Stomach (tissue), 4 donors: ENCODE results near the gene KRT83.

ENCODE experiments used
- CTCF ChIP-seq, 7 experiments: fragments of 450-650 bp in 4 of 7; fragments of 200-600 bp in 3 of 7; sonication (generic) in 3 of 7; IDR thresholded peaks; one replicate each; pipeline ENCODE4 v1.5.1; 2016 to 2019; ENCODE audit warnings: antibody characterized with exemption in 7 of 7, control low read depth in 2 of 7, mild to moderate bottlenecking in 1 of 7
- EP300 ChIP-seq: sonication (generic); formaldehyde crosslinking; IDR thresholded peaks from one replicate; pipeline ENCODE4 v1.6.1; 2017; ENCODE audit warnings: antibody characterized with exemption
- POLR2AphosphoS5 ChIP-seq, 3 donors: sonication (generic); formaldehyde crosslinking; IDR thresholded peaks; one replicate each; pipeline ENCODE4 v1.6.1; 2016; ENCODE audit warnings: antibody characterized with exemption in 3 of 3

DNA sequence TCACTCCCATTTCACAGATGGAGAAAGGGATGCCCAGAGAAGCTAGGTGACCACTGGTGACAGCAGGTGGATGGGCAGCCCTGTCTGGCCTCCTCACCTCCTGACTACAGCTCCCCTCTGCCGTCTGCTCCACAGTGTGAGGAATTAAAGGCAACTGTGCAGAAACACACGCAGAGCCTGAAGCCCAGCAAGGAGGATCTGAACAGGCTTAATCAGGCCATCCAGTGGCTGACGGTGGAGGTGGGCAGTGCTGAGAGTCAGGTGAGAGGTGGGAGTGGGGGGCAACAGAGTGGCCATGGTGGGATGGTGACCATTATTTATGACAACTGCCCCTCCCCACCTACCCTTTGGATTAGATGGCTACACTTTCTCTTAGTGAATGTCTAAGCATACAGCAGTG lies 45.5 kb downstream of the KRT83 start:
- no peak for TF ChIP-seq CTCF (IDR thresholded peaks at IDR 0.05)
- no peak for TF ChIP-seq POLR2AphosphoS5 (IDR thresholded peaks at IDR 0.05)
- no peak for TF ChIP-seq EP300
